GM12878 (cell line): Measurements from ENCODE around the gene ELL2. TPM values are rescaled to one million over a fixed set of nuclear protein-coding genes. Genes with fewer than 3 reads are reported as not detected.

Experiments
- ATAC-seq: fragments of 200-7000 bp; cut with Tn5 transposase; 3 replicates; pipeline ENCODE4 v1.9.1; 2020; ENCODE audit warnings: mild to moderate bottlenecking, moderate library complexity
- BruUV-seq: library from RNA; stranded (reverse); fragments of 400-500 nt; replicated peaks from 2 replicates; lab custom pipeline; 2021; lab: Mats Ljungman, UMichigan
- CTCF ChIA-PET: fragments of 300-600 bp; sonication (Branson Sonifier 250); formaldehyde crosslinking; extraction: SDS; loops from one replicate; lab custom pipeline; 2021; ENCODE audit warnings: inconsistent platforms; lab: Yijun Ruan, JAX
- POLR2A ChIA-PET: fragments of 350-600 bp; formaldehyde crosslinking; extraction: SDS; loops from one replicate; lab custom pipeline; 2021; ENCODE audit warnings: inconsistent platforms; lab: Charles Lee
- RAD21 ChIA-PET: fragments of 300-600 bp; sonication (Branson Sonifier 250); formaldehyde crosslinking; loops from one replicate; lab custom pipeline; 2023; ENCODE audit warnings: antibody characterized with exemption; ENCODE audit not compliant: unreplicated experiment; lab: Charles Lee
- SMC1A ChIA-PET: fragments of 300-600 bp; sonication (Branson Sonifier 250); formaldehyde crosslinking; loops from one replicate; lab custom pipeline; 2023; ENCODE audit not compliant: unreplicated experiment, uncharacterized antibody; lab: Charles Lee
- DNase-seq: peaks from one replicate; pipeline ENCODE4 v3.0.0-alpha.2; 2011; ENCODE audit warnings: low read depth, low spot score
- FAIRE-seq: peaks from 3 replicates; lab custom pipeline; 2011; peaks lifted over from hg19 to GRCh38; lab: Jason Lieb, UNC
- H2AFZ ChIP-seq: 2 replicates; pipeline ENCODE4 v1.6.0; 2011; ENCODE audit warnings: low read depth, low read length, control low read depth; ENCODE audit not compliant: control insufficient read depth
- H3K27ac ChIP-seq: 2 replicates; pipeline ENCODE4 v1.5.1; 2011; ENCODE audit warnings: control low read depth; ENCODE audit not compliant: control insufficient read depth, insufficient read depth
- H3K27me3 ChIP-seq, 2 experiments: replicated peaks in 1 of 2; 2 replicates each; pipeline versions ENCODE4 v1.6.0 to v1.6.1; 2011; ENCODE audit warnings: low read length in 1 of 2; ENCODE audit not compliant: control insufficient read depth in 2 of 2, insufficient read depth in 2 of 2
- H3K36me3 ChIP-seq, 2 experiments: 2 replicates each; pipeline ENCODE4 v1.5.1; 2011; ENCODE audit warnings: low read length in 1 of 2; ENCODE audit not compliant: control insufficient read depth in 2 of 2, insufficient read depth in 2 of 2
- H3K4me1 ChIP-seq: 2 replicates; pipeline ENCODE4 v1.6.1; 2011; ENCODE audit warnings: mild to moderate bottlenecking, low read length, moderate library complexity, mixed read lengths; ENCODE audit not compliant: control insufficient read depth, insufficient read depth
- H3K4me2 ChIP-seq: 2 replicates; pipeline ENCODE4 v1.6.0; 2011; ENCODE audit warnings: control low read depth; ENCODE audit not compliant: control insufficient read depth, insufficient read depth
- H3K4me3 ChIP-seq: fragments of 200-600 bp; sonication (generic); 2 replicates; pipeline ENCODE4 v1.5.1; 2016
- H3K79me2 ChIP-seq: 2 replicates; pipeline ENCODE4 v1.6.0; 2011; ENCODE audit warnings: low read length; ENCODE audit not compliant: control insufficient read depth, insufficient read depth
- H3K9ac ChIP-seq: 2 replicates; pipeline ENCODE4 v1.8.0; 2011; ENCODE audit warnings: low read length, control low read depth, mixed read lengths; ENCODE audit not compliant: control insufficient read depth, insufficient read depth
- H3K9me3 ChIP-seq: replicated peaks from 3 replicates; pipeline ENCODE4 v1.5.1; 2011; ENCODE audit warnings: mild to moderate bottlenecking, low read length; ENCODE audit not compliant: control insufficient read depth, insufficient read depth
- H4K20me1 ChIP-seq: 2 replicates; pipeline ENCODE4 v1.6.0; 2011; ENCODE audit not compliant: control insufficient read depth, insufficient read depth
- ATF3 ChIP-seq: IDR thresholded peaks from 2 replicates; pipeline ENCODE4 v1.6.1; 2011; ENCODE audit warnings: low read depth, mild to moderate bottlenecking, low read length, moderate library complexity, borderline replicate concordance; ENCODE audit errors: extremely low read depth
- ATF7 ChIP-seq: fragments of 450-650 bp; IDR thresholded peaks from 2 replicates; pipeline ENCODE4 v1.6.1; 2016; ENCODE audit warnings: low read depth, mild to moderate bottlenecking
- ESRRA ChIP-seq: IDR thresholded peaks from 2 replicates; pipeline ENCODE4 v1.6.1; 2012; ENCODE audit warnings: mild to moderate bottlenecking, low read length, improper control_type of control experiment
- FOS ChIP-seq: IDR thresholded peaks from 3 replicates; pipeline ENCODE4 v1.6.1; 2011; ENCODE audit warnings: borderline replicate concordance; ENCODE audit not compliant: insufficient read length; ENCODE audit errors: extremely low read depth
- HDAC6 ChIP-seq: fragments of 200-600 bp; sonication (generic); IDR thresholded peaks from one replicate; pipeline ENCODE4 v1.8.0; 2017; ENCODE audit warnings: antibody characterized with exemption; ENCODE audit not compliant: unreplicated experiment
- IRF3 ChIP-seq: fragments of 450-650 bp; IDR thresholded peaks from 2 replicates; pipeline ENCODE4 v1.6.1; 2014; ENCODE audit warnings: mild to moderate bottlenecking
- MEF2A ChIP-seq: IDR thresholded peaks from 2 replicates; pipeline ENCODE4 v1.6.1; 2011; ENCODE audit warnings: low read depth, mild to moderate bottlenecking, low read length, moderate library complexity; ENCODE audit not compliant: insufficient read depth
- MTA2 ChIP-seq: fragments of 450-650 bp; IDR thresholded peaks from 2 replicates; pipeline ENCODE4 v1.6.1; 2016; ENCODE audit warnings: low read depth, mild to moderate bottlenecking, moderate library complexity
- MYB ChIP-seq: fragments of 150-350 bp; IDR thresholded peaks from 2 replicates; pipeline ENCODE4 v1.6.1; 2014; ENCODE audit warnings: mild to moderate bottlenecking, low read depth, low read length, borderline replicate concordance
- MYC ChIP-seq: IDR thresholded peaks from 2 replicates; pipeline ENCODE4 v1.6.1; 2011; ENCODE audit warnings: mild to moderate bottlenecking, low read length, moderate library complexity, inconsistent platforms; ENCODE audit not compliant: insufficient read depth, insufficient replicate concordance, insufficient read length, severe bottlenecking
- PAX8 ChIP-seq: fragments of 450-650 bp; IDR thresholded peaks from 2 replicates; pipeline ENCODE4 v1.6.1; 2017; ENCODE audit warnings: mild to moderate bottlenecking, moderate library complexity
- PRDM15 ChIP-seq: fragments of 450-650 bp; formaldehyde crosslinking; IDR thresholded peaks from 2 replicates; pipeline ENCODE4 v1.4.0; 2020; ENCODE audit warnings: mild to moderate bottlenecking, moderate library complexity
- RELA ChIP-seq: fragments of 450-650 bp; IDR thresholded peaks from 2 replicates; pipeline ENCODE4 v1.8.0; 2014; ENCODE audit warnings: borderline replicate concordance; ENCODE audit not compliant: partially characterized antibody
- STAT1 ChIP-seq: fragments of 450-650 bp; conservative IDR thresholded peaks from 2 replicates; pipeline ENCODE4 v1.6.1; 2014; ENCODE audit warnings: antibody characterized with exemption, mild to moderate bottlenecking
- TCF12 ChIP-seq: IDR thresholded peaks from 2 replicates; pipeline ENCODE4 v1.6.1; 2011; ENCODE audit warnings: low read depth, mild to moderate bottlenecking, low read length
- TCF7 ChIP-seq: IDR thresholded peaks from 2 replicates; pipeline ENCODE4 v1.6.1; 2014; ENCODE audit warnings: antibody characterized with exemption, borderline replicate concordance
- YBX1 ChIP-seq: fragments of 450-650 bp; IDR thresholded peaks from 2 replicates; pipeline ENCODE4 v1.6.1; 2016; ENCODE audit warnings: antibody characterized with exemption
- ZNF384 ChIP-seq: IDR thresholded peaks from 2 replicates; pipeline ENCODE4 v1.6.1; 2012; ENCODE audit warnings: low read depth, mild to moderate bottlenecking, low read length, improper control_type of control experiment, borderline replicate concordance
- WGBS: methylation state at CpG from one replicate; pipeline ENCODE4 v1.1.6; 2016; ENCODE audit warnings: low lambda C conversion rate; ENCODE audit not compliant: insufficient replicate concordance, insufficient coverage; ENCODE audit errors: missing lambda C conversion rate; 5-methylcytosine and 5-hydroxymethylcytosine counted together
- in situ Hi-C: fragments of 300-500 bp; cut with MboI; formaldehyde crosslinking; loops from 9 replicates; pipeline ENCODE4 v1.14.3; 2018; ENCODE audit warnings: mixed read lengths
- intact Hi-C: fragments of 100-400 bp; cut with micrococcal nuclease; formaldehyde crosslinking; loops from one replicate; pipeline ENCODE4 v1.14.2; 2022; ENCODE audit not compliant: unreplicated experiment
- polyA plus RNA-seq, 11 experiments: library from polyadenylated mRNA; depleted of rRNA in 4 of 11; unstranded in 6 of 11; stranded (reverse) in 5 of 11; fragments of >200 nt; fragmentation: Nextera tagmentation in 4 of 11; fragmentation: Illumina TruSeq in 1 of 11; extraction: Ambion mirVana in 4 of 11; extraction: Trizol in 1 of 11; gene quantifications; 1 replicate in 1 of 11; 2 replicates in 10 of 11; pipeline versions ENCODE4 v1.2.1 to v1.2.3, GENCODE V29; 2011 to 2016; ENCODE audit warnings: inconsistent platforms in 2 of 11, missing spikeins in 2 of 11, low read depth in 1 of 11
- total RNA-seq, 4 experiments: library from RNA; depleted of rRNA in 3 of 4; stranded (reverse); fragments of >200 nt in 3 of 4; fragmentation: Illumina TruSeq in 1 of 4; extraction: Trizol in 1 of 4; gene quantifications; 2 replicates each; pipeline versions ENCODE4 v1.2.1 to v1.2.3, GENCODE V29; 2013 to 2021

The ELL2 gene
- total and polyA plus RNA-seq, 10 of the 15 experiments (the other 5 are each of a cell fraction or from before 2014, with no cell fraction given) = 24.2 to 91.4 (median 57.4) TPM

GRCh38 chr5:96001262-96001661 is 39.6 kb upstream of the ELL2 start (continued):
- TF ChIP-seq PRDM15 (no peak), ATF7 (no peak)

GRCh38 chr5:96000308-96000707 is 38.7 kb upstream of the ELL2 start:
- Histone ChIP-seq H3K4me3 (no peak overlapping the region), H3K36me3 (no peaks in the 10 kb centered on the region), H3K4me1 (no peaks in the 10 kb centered on the region), H3K4me2 (no peak overlapping the region), H4K20me1 (no peaks in the 10 kb centered on the region), H3K9ac (no peak overlapping the region), H3K79me2 (no peaks in the 10 kb centered on the region), H3K27ac (no peak overlapping the region), H3K27me3 (no peaks in the 10 kb centered on the region), H3K9me3 (no peaks in the 10 kb centered on the region), H2AFZ (no peak overlapping the region)
- ChIA-PET RAD21 (no interaction called here), POLR2A (no interaction called here), CTCF (interaction anchor here (0.9 to 1.2 kb wide), 3 partner anchors 12 to 61 kb away, joined by 3 to 4 read pairs (median 4); no protein-coding TSS in a partner anchor), SMC1A (interaction anchor here (0.7 kb wide), 1 partner anchor 136 kb away, joined by 3 read pairs; no protein-coding TSS in a partner anchor)
- no peak for FAIRE-seq
- no peak for DNase-seq
- intact Hi-C loops = no loop called here
- ATAC-seq = no peak
- BruUV-seq = no TSS peak
- WGBS = 87% methylated on average over 3 of the region's 3 CpGs
- in situ Hi-C loops = no loop called here
- TF ChIP-seq MTA2 = no peak
- no peak for TF ChIP-seq FOS
- no peak for TF ChIP-seq PAX8
- TF ChIP-seq HDAC6 = no peak
- no peak for TF ChIP-seq RELA
- no peak for TF ChIP-seq ATF3
- no peak for TF ChIP-seq TCF7
- TF ChIP-seq MYB = no peak
- no peak for TF ChIP-seq ESRRA
- no peak for TF ChIP-seq ZNF384
- TF ChIP-seq IRF3 = no peak
- TF ChIP-seq MEF2A = no peak
- TF ChIP-seq STAT1 = no peak
- TF ChIP-seq MYC = no peak
- TF ChIP-seq YBX1 = no peak
- no peak for TF ChIP-seq TCF12
